ENCODE results near the gene RAPGEF4. TPM values are rescaled to one million over a fixed set of nuclear protein-coding genes. Genes with fewer than 3 reads are reported as not detected.

The RAPGEF4 gene
- total RNA-seq, 1 experiment from 2014 or later: not detected

GRCh38 chr2:172901913-172902312, 166.3 kb downstream of the RAPGEF4 start:
- no peak for DNase-seq (ENCODE audit: low spot score)

- no peak for DNase-seq (ENCODE audit: low spot score)
Observed at GRCh38 chr2:172904236-172904635, 168.6 kb downstream of the RAPGEF4 start.

GRCh38 chr2:172905937-172906811, 170.5 kb downstream of the RAPGEF4 start:
- DNase-seq (ENCODE audit: low spot score): no peak

GRCh38 chr2:172908275-172908674, 172.6 kb downstream of the RAPGEF4 start:
- no peak for DNase-seq (ENCODE audit: low spot score)

DNA sequence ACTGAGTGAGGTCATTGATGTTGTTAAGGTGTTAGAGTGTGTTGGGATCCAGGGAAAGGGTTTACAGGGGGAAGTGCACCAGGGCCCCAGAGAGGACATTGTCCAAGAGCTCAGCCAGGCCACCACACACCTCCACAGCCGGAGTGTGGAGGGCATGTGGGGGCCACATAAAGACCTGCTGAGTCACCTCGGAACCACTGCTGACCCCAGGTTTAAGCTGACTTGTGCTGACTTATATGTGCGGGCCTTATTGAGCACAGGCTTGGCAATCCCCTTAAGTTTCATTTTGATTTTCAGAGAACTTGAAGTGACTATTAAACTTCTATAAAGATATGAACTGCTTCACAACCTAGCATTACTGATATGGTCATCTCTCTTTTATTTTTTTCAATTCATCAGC, 173.8 kb downstream of the RAPGEF4 start:
- no peak for DNase-seq (ENCODE audit: low spot score)

DNA sequence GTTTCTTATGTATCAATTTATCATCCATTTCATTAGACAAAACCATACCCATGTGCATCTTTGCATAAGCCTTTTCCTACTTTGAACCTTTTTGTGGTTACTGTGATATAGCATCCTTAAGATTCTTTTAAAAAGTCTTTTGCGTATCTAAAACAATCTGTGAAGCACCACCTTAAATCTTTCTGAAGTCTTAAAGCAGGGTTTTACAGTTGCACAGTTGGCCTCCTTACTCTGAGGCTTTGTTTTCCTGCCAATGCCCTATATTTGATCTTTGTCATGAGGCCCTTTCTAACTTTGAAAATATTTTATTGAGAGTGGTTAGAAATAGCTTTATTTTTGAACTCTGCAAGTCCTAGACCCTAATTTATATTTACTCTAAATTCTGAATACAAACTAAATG, 176.6 kb downstream of the RAPGEF4 start:
- no peak for DNase-seq (ENCODE audit: low spot score)

- no peak for DNase-seq (ENCODE audit: low spot score)
Observed at GRCh38 chr2:172914341-172915008, 178.8 kb downstream of the RAPGEF4 start.

DNA sequence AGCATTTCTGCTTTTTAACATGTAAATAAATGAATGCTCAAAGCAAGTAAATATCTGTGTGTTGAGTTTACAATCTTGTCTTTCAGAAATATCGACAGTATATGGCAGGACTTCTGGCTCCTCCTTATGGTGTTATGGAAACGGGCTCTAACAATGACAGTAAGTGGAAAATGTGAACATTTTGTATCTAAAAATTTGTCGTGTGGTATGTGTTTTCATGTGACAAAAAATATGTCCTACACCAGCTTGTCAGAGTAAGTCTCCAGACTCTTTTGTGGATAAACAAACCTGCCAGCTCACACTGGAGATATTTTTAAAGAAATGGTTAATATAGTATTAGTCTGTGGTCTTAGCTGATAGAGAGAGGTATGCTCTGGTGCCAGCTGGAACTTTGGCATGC, 182.1 kb downstream of the RAPGEF4 start:
- no peak for DNase-seq (ENCODE audit: low spot score)

GRCh38 chr2:172919732-172920131, 184.1 kb downstream of the RAPGEF4 start:
- DNase-seq (ENCODE audit: low spot score): no peak

GRCh38 chr2:172921532-172922236, 186.0 kb downstream of the RAPGEF4 start:
- peak; percentile 17 for DNase-seq (ENCODE audit: low spot score)

DNA sequence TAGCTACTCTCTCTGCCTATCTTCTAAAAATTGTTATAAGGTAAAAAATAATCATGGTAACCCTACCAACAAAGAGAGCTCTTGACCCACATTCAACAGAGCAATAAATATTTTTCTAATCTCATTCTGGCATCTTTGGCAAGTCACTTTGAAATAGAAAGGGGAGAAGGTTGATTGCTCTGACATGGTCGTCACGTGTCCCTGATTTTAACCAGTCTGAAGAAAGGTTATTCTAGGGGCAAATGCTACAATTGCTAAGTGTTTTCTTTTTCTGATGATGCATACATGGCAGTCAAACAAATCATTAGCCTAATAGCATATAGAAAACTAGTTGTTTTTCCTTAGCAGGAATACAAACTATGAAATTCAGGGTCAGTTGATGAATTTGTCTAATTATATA, 186.7 kb downstream of the RAPGEF4 start:
- peak; percentile 46 for DNase-seq (ENCODE audit: low spot score)

GRCh38 chr2:172922815-172923214, 187.2 kb downstream of the RAPGEF4 start:
- no peak for DNase-seq (ENCODE audit: low spot score)

GRCh38 chr2:172924097-172924660, 188.5 kb downstream of the RAPGEF4 start:
- no peak for DNase-seq (ENCODE audit: low spot score)

GRCh38 chr2:172925600-172925999, 190.0 kb downstream of the RAPGEF4 start:
- no peak for DNase-seq (ENCODE audit: low spot score)

DNA sequence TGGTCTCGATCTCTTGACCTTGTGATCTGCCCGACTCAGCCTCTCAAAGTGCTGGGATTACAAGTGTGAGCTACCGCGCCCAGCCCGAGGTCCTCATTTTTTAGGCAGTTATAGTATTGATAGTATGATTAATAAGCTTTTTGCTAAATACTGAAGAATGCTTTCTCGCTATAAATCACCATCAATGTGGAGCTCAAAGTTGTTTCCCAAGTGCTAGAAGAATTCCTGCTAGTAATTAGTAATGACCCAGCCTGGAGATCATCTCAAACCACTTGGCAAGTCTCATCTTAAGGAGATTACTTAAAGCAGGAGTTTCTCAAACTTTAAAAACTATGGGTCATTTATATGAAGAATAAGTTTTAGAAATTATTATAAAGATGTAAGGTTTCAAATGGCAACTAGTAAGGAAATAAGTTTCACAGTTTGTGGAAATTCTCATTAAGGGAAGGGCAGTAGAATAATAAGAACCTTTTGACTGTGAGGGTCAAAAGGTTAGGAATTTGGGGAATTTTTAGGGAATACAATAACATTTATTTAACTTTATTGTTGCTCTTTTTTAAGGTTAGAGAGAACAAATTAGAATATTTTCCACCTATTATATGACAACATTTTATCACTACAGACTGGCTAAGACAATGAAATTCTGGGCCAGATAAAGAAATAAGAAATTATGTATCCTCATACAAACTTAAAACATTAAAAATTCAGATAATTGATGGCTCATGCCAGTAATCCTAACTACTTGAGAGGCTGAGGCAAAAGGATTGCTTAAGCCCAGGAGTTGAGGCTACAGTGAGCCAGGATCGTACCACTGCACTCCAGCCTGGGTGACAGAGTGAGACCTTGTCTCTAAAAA, 191.4 kb downstream of the RAPGEF4 start:
- no peak for DNase-seq (ENCODE audit: low spot score)

GRCh38 chr2:172927641-172928357, 192.2 kb downstream of the RAPGEF4 start:
- DNase-seq (ENCODE audit: low spot score): no peak

DNA sequence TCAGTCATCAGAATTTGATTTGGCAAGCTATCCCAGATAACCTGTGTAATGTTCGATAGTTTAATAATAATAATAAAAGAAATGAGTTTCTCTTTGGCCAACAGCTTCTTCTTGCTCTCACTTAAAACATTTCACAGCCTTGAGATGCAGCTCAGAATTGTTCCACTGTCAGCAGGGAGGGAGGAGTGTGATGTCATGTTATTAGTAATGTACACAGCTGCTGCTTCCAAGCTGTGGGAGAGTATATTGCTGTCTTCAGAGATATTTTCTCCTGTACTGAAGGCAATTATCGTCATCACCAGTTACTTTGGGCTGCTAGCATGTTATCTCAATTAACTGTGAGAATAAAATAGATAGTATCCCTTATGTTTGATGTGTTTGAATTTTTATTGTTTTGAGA, 193.1 kb downstream of the RAPGEF4 start:
- no peak for DNase-seq (ENCODE audit: low spot score)

- no peak for DNase-seq (ENCODE audit: low spot score)
Observed at GRCh38 chr2:172929644-172930043, 194.0 kb downstream of the RAPGEF4 start.

DNA sequence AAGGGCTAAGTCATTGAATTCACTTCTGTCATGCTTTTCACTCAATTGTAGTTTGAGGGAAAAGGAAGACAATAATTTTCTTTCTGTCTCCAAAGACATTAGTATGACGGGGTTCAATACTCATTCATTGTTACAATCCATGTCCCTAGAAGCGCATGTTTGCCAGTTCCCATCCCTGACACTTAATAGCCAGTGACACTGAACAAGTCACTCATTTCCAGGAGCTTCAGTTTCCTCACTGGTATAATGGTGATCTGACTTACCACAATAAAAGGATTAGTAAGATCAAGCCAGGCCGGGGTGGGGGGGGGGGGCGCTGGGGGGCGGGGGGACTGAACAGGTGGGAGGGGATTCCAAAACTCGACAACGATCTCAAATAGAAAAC, 195.2 kb downstream of the RAPGEF4 start:
- DNase-seq (ENCODE audit: low spot score): no peak

- DNase-seq (ENCODE audit: low spot score): peak; percentile 34
Observed at GRCh38 chr2:172931256-172931894, 195.7 kb downstream of the RAPGEF4 start.
